Measurements from ENCODE around the gene PTPRE. TPM values are rescaled to one million over a fixed set of nuclear protein-coding genes. Genes with fewer than 3 reads are reported as not detected.
A peak's percentile ranks its signal among the peaks of the same experiment; 100 is the strongest.

The PTPRE gene
- total RNA-seq, 1 donor from 2014 or later: 13.8 TPM

GRCh38 chr10:127878475-127879055 lies 28.3 kb upstream of the PTPRE start:
- no peak overlapping the region for H3K27ac ChIP-seq (replicated peaks)
- H3K4me1 ChIP-seq: peaks cover 10% of the 10 kb centered on the region
- no peaks in the 10 kb centered on the region for H3K36me3 ChIP-seq
- no peaks in the 10 kb centered on the region for H3K9me3 ChIP-seq (replicated peaks)
- intact Hi-C loops (cut with micrococcal nuclease): no loop called here
- H3K4me3 ChIP-seq: no peak overlapping the region
- DNase-seq: no peak
- TF ChIP-seq CTCF (IDR thresholded peaks at IDR 0.05; ENCODE audit: borderline replicate concordance): no peak
- peaks cover 23% of the 10 kb centered on the region for H3K27me3 ChIP-seq (ENCODE audit: low read depth)

- Histone ChIP-seq H3K4me3 (no peak overlapping the region), H3K9me3 (replicated peaks) (no peaks in the 10 kb centered on the region), H3K4me1 (peaks cover 10% of the 10 kb centered on the region), H3K27ac (replicated peaks) (peak overlapping the region; percentile 55), H3K27me3 (ENCODE audit: low read depth) (peaks cover 23% of the 10 kb centered on the region), H3K36me3 (no peaks in the 10 kb centered on the region)
- intact Hi-C loops (cut with micrococcal nuclease): no loop called here
- no peak for TF ChIP-seq CTCF (IDR thresholded peaks at IDR 0.05; ENCODE audit: borderline replicate concordance)
- no peak for DNase-seq
Measured at GRCh38 chr10:127880557-127880956, 26.3 kb upstream of the PTPRE start.

- peak overlapping the region; percentile 55 for H3K27ac ChIP-seq (replicated peaks)
Measured at GRCh38 chr10:127881262-127881661, 25.6 kb upstream of the PTPRE start.

GRCh38 chr10:127882391-127882790 lies 24.5 kb upstream of the PTPRE start:
- H3K27ac ChIP-seq (replicated peaks): no peak overlapping the region
- peaks cover 26% of the 10 kb centered on the region for H3K27me3 ChIP-seq (ENCODE audit: low read depth)
- H3K4me1 ChIP-seq: peaks cover 14% of the 10 kb centered on the region
- H3K9me3 ChIP-seq (replicated peaks): no peaks in the 10 kb centered on the region
- no peak for DNase-seq
- intact Hi-C loops (cut with micrococcal nuclease): no loop called here
- H3K36me3 ChIP-seq: no peaks in the 10 kb centered on the region
- TF ChIP-seq CTCF (IDR thresholded peaks at IDR 0.05; ENCODE audit: borderline replicate concordance): no peak
- H3K4me3 ChIP-seq: no peak overlapping the region

More at GRCh38 chr10:127881262-127881661, 25.6 kb upstream of the PTPRE start:
- Histone ChIP-seq H3K4me3 (no peak overlapping the region), H3K4me1 (peaks cover 10% of the 10 kb centered on the region), H3K36me3 (no peaks in the 10 kb centered on the region), H3K9me3 (replicated peaks) (no peaks in the 10 kb centered on the region), H3K27me3 (ENCODE audit: low read depth) (peaks cover 27% of the 10 kb centered on the region)
- no peak for DNase-seq
- no peak for TF ChIP-seq CTCF (IDR thresholded peaks at IDR 0.05; ENCODE audit: borderline replicate concordance)
- intact Hi-C loops (cut with micrococcal nuclease): no loop called here

GRCh38 chr10:127882801-127883459 lies 24.0 kb upstream of the PTPRE start:
- no peak overlapping the region for H3K4me3 ChIP-seq
- TF ChIP-seq CTCF (IDR thresholded peaks at IDR 0.05; ENCODE audit: borderline replicate concordance): no peak
- H3K4me1 ChIP-seq: peaks cover 19% of the 10 kb centered on the region
- no peak overlapping the region for H3K27ac ChIP-seq (replicated peaks)
- DNase-seq: no peak
- no peaks in the 10 kb centered on the region for H3K36me3 ChIP-seq
- intact Hi-C loops (cut with micrococcal nuclease): no loop called here
- H3K27me3 ChIP-seq (ENCODE audit: low read depth): peaks cover 27% of the 10 kb centered on the region
- no peaks in the 10 kb centered on the region for H3K9me3 ChIP-seq (replicated peaks)
